NCI-H1417 (cell line): ENCODE data around the gene PHACTR3.
"Not testable (repeated sequence)": the region's sequence is repeated elsewhere in the genome, so short reads cannot be mapped to it uniquely, and the experiment has no call there.

Experiments
- DNase-seq, 3 experiments: peaks; one replicate each; lab custom pipeline; 2025; lab: John Stamatoyannopoulos, UW

PHACTR3 gene

GRCh38 chr20:59863058-59863457, 258.7 kb downstream of the PHACTR3 start:
- DNase-seq = peak in 1 of 3 experiments; percentile 55

DNA sequence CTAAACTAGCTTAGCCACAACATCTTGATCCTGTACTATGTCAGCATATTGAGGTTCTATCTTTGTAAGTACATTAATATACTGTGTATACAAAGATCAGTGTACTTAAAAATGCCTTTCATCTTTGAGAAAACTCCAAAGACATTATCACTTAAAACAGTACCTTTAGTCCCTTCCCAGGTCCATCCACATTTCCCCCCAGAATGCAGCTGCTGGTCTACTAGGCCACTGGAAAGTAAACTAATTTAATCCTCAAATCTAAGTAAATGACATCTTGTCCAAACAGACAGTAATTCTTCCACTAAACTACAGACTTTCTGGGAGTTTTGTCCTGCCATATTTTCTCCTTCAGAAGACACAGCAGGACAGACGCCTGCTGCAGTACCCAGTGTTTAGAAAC, 260.4 kb downstream of the PHACTR3 start:
- DNase-seq = peak in 1 of 3 experiments; percentile 13

- DNase-seq = no peak
These were observed 262.0 kb downstream of the PHACTR3 start for GRCh38 chr20:59866338-59866737.

GRCh38 chr20:59871096-59871495, 266.8 kb downstream of the PHACTR3 start:
- no peak for DNase-seq

DNA sequence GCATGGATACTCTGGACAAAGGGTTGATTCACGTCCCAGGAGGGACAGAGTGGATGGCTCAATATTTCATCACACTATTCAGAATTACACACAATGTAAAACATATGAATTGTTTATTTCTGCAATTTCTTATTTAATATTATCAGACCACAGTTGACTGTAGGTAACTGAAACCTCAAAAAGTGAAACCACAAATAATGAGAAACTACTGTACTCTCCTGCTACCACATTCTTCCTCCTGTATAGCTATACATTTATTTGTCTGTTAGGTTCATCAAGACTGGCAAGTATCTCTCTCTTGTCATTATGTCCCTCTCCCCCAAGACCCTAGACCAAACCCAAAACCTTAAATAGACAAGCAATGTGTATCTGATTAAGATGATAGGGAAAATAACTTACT, 269.1 kb downstream of the PHACTR3 start:
- no peak for DNase-seq

GRCh38 chr20:59880198-59880597, 275.9 kb downstream of the PHACTR3 start:
- DNase-seq = no peak

- DNase-seq = no peak
These were observed 280.2 kb downstream of the PHACTR3 start for GRCh38 chr20:59884494-59884893.

- DNase-seq = no peak
These were observed 283.7 kb downstream of the PHACTR3 start for GRCh38 chr20:59888050-59888449.

DNA sequence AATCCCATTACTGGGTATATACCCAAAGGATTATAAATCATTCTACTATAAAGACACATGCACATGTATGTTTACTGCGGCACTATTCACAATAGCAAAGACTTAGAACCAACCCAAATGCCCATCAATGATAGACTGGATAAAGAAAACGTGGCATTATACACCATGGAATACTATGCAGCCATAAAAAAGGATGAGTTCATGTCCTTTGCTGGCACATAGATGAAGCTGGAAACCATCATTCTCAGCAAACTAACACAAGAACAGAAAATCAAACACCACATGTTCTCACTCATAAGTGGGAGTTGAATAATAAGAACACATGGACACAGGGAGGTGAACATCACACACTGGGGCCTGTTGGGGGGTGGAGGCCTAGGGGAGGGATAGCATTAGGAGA, 285.7 kb downstream of the PHACTR3 start:
- not testable (repeated sequence) for DNase-seq

DNA sequence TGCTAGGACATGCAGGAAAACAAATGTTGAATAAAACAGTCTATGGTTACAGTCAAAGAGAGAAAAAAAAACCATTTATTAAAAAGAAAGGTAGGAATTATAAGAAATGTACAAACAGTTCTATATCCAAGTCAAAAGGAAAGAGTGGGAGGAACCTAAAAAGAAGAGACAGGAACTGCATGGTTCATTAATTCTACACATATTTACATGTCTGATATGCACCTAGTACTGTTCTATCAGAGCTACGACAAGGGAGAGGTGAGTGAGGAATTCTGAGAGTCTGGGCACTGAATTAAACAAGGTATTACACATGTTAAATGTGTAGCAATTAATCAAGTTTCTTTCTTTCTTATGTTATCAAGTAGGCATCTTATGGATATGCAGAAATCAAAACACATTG, 287.2 kb downstream of the PHACTR3 start:
- DNase-seq = no peak

DNA sequence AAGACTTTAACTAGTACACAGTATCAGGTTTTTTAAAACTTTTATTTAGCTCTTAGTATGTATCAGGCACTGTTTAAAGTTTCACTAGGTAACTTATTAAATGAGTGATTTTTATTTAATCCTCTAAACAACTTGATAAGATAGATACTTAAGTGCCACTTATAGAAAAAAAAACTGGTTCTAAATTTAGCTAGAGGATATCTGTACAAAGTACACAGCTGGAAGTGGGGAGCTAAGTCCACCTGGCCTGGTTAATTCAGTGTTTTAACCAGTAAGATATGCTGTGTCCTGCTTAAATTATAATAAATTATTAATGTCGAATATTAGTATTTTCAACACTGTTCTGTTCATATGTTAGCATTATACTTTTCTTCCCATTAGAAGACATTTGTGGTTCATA, 291.6 kb downstream of the PHACTR3 start:
- DNase-seq = no peak
